Mesangial cell (primary cell): ENCODE measurements around the gene DDX11. TPM values are rescaled to one million over a fixed set of nuclear protein-coding genes. Genes with fewer than 3 reads are reported as not detected.

ENCODE experiments used
- total RNA-seq: library from RNA; depleted of rRNA; stranded (reverse); fragments of >200 nt; gene quantifications from 2 replicates; pipeline ENCODE4 v1.2.3, GENCODE V29; 2015

Gene DDX11
- 10.8 and 41.2 TPM in 2 replicates for total RNA-seq

DNA sequence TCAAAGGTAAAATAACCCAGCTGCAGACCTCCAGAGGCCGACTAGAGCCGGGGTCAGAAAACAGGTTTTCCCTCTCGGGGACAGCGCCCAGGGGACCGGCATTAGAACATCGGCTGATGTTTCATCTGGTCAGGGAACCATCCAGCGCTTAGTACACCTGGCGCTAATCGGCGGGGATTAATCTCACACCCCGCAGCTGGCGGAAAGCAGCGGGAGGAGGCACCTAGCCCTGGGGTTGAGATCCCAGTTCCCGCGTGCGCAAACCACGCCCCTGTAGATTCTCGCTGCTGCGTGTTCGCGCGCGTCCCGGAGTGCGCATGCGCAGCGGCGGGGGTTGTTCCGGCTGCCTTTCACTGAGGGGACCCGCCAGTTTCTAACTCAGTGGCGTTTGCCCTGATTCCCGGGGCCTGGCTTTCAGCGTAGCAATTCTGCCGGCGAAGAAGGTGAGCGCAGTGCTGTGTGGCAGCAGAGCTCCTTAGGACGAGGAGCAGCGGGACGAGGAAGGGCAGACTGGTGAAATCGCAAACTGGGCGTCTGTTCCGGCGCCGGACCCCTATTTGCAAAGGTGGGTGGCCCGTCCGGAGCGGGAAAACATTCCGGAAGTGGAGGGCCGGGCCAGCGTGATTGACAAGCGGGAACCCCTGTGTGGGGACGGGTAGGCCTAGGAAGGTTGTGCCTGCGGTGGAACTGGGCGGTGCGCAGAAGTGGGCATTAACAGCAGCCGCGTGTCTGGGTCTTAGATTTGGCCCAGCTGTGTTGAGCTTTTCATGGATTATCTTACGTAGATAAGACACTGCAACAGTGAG is at the start of gene DDX11:
Gene DDX11 (plus strand): TSS at position 334 of the 806 bp plus-strand sequence. CDS start 4,534 bp downstream, outside the sequence.

Other genes starting within 250 kb of the DDX11 start
- gene TSPAN11, start 147.1 kb upstream of the DDX11 start, total RNA-seq: 1.0 TPM in 1 of 2 replicates, not detected in the other